HK-2 (cell line): ENCODE data around the gene CHRNB1.

Experiments
- DNase-seq: peaks from one replicate; pipeline ENCODE4 v3.0.0-alpha.2; 2018; ENCODE audit not compliant: unreplicated experiment

The CHRNB1 gene

DNA sequence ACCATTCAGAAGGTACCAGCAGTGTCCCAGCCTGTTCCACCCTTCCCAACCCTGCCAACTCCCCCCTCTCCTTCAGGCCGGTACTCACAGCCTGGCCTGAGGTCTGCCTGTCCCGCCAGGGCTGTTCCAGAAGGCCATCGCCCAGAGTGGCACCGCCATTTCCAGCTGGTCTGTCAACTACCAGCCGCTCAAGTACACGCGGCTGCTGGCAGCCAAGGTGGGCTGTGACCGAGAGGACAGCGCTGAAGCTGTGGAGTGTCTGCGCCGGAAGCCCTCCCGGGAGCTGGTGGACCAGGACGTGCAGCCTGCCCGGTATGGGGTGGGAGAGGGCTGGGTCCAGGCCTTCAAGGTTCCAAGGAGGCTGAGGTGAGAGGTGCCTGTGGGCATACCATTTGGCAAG, 30.0 kb upstream of the CHRNB1 start:
- DNase-seq = no peak

DNA sequence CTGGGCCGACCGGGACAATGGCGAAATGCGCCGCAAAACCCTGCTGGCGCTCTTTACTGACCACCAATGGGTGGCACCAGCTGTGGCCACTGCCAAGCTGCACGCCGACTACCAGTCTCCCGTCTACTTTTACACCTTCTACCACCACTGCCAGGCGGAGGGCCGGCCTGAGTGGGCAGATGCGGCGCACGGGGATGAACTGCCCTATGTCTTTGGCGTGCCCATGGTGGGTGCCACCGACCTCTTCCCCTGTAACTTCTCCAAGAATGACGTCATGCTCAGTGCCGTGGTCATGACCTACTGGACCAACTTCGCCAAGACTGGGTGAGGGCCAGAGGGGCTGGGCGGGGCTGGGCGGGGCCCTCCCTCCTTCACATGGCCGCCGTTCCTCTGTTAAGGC, 29.1 kb upstream of the CHRNB1 start:
- DNase-seq = no peak

DNA sequence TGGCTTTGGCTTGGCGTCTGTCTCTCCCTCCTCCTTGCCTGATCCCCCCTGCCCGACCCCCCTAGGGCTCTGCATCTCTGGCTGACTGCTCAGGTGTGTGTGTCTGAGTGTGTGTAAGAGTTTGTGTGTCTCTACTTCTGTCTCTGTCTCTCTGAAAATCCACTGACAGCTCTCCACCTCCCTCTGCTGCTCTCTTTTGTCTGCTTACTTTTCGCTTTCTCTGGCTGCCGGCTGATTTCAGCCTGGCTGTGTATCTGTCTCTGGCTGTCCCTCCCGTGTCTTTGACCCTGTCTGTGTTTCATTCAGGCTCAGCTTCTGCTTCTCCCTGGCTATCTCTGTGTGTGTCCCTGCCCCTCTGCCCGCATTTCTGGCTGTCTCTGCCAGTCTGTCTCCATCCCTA, 28.5 kb upstream of the CHRNB1 start:
- DNase-seq = no peak

DNA sequence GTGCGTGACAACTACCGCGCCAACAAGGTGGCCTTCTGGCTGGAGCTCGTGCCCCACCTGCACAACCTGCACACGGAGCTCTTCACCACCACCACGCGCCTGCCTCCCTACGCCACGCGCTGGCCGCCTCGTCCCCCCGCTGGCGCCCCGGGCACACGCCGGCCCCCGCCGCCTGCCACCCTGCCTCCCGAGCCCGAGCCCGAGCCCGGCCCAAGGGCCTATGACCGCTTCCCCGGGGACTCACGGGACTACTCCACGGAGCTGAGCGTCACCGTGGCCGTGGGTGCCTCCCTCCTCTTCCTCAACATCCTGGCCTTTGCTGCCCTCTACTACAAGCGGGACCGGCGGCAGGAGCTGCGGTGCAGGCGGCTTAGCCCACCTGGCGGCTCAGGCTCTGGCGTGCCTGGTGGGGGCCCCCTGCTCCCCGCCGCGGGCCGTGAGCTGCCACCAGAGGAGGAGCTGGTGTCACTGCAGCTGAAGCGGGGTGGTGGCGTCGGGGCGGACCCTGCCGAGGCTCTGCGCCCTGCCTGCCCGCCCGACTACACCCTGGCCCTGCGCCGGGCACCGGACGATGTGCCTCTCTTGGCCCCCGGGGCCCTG, 27.7 kb upstream of the CHRNB1 start:
- no peak for DNase-seq

DNA sequence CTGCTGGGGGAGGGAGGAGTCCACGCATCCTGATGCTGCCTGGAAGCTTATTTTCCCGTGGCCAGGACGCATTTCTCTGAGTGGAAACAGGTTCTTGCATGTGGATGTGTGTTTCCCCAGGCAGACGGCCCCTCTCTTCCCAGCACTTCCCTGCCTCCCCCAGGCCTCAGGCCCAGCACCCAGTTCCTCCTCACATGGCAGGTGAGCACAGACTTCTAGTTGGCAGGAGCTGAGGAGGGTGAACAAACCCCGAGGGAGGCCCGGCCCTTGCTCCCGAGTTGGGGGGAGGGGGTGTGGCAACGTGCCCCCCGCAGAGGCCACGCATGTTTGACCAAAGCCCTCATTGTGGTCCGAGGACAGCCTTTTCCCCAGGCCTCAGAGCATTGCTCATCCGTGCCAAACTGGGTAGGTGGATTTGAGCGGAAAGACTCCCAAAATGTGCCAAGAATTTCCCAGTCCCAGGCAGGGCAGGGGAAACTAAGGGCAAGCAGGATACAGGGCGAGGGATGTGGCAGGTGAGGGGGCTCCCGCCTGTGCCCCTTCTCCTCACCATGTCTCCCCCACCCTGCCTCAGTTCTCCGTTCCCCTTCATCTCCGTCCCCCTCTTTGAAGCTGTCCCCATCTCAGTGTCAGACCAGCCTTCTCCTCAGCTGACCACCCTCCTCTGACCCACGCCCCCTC, 26.2 kb upstream of the CHRNB1 start:
- DNase-seq = no peak

DNA sequence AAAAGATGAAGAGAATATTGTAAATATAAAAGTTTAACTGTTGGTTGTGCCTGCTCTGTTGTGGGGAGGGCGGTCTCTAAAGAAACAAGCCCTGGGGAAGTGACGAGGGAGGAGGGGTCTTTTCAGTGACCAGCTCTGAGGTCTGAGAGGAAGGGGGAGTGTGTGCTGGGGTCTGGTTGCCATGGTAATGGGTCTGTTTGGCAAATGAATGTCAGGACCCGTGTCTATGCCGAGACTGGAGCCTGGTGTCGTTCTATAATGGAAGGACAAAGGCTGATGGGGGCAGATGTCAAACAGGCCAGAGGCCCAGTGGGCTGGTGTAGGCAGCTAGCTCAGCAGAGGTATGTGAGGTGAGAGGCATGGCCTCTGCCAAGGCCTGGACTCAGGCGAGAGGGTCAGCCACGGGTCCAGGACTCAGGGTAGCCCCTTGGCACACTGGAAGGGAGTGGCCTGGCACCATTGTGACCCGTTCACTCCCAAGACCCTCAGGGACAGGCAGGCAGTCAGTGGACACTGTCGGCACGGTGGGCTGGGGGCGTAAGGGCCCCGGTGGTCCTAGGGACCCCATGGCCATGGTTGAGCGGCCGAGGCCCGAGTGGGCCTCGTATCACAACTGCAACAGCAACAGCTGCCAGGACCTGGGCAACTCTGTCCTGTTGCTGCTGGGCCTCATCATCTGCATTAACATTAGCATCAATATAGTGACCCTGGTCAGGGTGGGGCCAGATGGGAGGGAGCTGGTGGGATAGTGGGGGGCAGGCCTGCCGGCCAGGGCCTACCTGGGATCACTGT, 24.8 kb upstream of the CHRNB1 start, which contains the start of gene SPEM1:
Gene SPEM1 (plus strand): TSS at position 506 of the 792 bp plus-strand sequence. CDS start 61 bp downstream, at position 567.
- DNase-seq = no peak

DNA sequence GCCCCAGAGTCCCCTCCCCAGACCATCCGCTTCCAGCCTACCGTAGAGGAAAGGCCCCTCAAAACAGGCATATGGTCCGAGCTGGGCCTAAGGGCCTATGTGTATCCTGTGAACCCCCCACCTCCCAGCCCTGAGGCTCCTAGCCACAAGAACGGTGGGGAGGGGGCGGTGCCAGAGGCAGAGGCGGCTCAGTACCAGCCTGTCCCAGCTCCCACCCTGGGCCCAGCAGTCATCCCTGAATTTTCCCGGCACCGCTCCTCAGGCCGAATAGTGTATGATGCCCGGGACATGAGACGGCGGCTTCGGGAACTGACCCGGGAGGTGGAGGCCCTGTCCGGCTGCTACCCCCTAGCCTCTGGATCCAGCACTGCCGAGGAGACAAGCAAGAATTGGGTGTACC, 23.7 kb upstream of the CHRNB1 start:
- DNase-seq = no peak

DNA sequence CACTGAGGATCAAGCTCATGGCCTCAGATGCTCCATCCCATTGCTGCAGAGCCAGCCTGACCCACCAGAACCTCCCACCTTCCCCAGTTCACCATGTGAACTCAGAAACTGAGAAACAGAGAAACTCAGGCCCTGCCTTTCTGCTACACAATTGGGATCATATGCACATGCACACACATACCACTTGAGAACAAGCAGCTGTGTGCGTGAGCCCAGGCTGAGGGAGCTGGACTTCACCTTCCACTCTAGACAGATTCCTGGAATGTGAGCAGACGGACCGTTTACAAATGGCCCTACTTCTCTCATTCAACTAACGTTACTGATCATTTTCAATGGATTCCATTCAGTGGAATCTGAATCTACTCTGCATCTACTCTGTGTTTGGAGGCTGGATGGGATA, 21.2 kb upstream of the CHRNB1 start:
- DNase-seq = no peak

DNA sequence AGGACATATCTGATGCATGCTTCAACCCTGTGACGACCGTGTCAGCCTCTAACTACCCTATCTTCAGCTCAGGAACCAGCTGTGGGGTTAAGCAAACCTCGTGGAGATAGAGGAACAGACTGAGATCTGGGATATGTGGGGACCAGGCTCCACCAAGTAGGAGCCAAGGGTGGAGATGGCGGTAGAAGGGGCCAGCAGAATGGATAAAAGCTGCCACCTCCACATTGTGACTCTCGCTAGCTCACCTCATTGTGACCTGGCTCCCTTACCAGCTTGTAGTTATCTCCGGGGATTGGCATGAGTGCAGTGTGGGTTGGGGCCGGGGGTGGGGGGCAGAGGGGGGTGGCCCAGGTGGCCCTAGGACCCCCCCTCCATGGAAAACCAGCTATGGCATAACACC, 19.5 kb upstream of the CHRNB1 start, which contains the start of gene SPEM2:
Gene SPEM2 (plus strand): TSS at position 301 of the 400 bp plus-strand sequence. CDS start 73 bp downstream, at position 374.
- DNase-seq = no peak

DNA sequence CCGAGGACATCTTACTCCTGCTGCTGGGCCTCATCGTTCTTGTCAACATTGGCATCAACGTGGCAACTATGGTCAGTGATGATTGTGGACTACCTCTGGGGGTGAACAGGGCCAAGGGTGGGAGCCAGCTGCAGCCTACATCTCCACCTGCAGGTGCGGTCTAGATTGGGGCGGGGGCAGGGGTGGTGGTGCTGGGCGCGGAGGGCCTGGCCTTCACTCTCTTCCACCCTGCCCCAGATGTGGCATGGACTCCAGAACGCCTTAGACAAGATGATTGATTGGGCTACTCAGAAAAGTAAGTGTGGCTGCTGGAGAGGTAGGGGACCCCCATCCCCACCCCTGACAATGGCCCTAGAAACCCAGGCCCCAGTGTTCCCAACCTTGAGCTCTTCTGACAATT, 19.1 kb upstream of the CHRNB1 start:
- DNase-seq = no peak

DNA sequence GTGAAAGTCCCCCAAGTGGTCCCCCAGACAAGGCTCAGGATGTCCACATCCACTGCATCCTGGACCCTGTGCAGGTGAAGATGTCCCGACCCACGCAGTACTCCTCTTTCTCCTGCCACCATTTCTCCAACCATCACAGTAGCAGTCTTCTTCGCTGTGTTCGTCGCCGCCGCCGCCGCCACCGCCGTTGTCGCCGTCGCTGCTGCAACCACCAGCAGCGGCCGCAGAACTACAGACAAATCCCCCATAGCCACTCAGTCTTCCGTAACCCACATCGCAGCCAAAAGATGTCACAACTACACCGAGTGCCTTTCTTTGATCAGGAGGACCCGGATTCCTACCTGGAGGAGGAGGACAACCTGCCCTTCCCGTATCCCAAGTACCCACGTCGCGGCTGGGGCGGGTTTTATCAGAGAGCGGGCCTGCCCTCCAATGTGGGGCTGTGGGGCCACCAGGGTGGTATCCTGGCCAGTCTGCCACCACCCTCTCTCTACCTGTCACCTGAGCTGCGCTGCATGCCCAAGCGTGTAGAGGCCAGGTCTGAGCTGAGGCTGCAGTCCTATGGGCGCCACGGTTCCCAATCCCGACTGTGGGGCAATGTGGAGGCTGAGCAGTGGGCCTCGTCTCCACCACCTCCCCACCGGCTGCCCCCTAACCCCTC, 18.5 kb upstream of the CHRNB1 start:
- DNase-seq = no peak

DNA sequence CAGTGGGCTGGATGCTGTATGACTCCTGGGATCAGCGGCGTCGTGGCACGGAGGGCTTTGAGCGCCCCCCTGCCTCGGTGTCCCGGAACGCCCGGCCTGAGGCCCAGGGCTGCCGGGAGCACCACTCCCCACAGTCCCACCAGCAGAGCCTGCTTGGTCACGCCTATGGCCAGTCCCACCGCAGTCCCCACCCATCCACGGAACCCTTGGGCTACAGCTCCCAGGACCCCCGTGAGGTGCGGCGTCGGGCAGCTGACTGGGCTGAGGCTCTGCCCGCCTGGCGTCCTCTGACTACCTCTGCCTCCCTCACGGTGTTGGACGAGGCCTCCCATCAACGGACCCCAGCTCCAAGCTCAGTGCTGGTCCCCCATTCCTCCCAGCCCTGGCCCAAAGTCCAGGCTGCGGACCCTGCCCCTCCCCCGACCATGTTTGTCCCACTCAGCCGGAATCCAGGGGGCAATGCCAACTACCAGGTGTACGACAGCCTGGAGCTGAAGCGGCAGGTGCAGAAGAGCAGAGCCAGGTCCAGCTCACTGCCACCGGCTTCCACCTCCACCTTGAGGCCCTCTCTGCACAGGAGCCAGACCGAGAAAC, 17.9 kb upstream of the CHRNB1 start:
- DNase-seq = no peak

DNA sequence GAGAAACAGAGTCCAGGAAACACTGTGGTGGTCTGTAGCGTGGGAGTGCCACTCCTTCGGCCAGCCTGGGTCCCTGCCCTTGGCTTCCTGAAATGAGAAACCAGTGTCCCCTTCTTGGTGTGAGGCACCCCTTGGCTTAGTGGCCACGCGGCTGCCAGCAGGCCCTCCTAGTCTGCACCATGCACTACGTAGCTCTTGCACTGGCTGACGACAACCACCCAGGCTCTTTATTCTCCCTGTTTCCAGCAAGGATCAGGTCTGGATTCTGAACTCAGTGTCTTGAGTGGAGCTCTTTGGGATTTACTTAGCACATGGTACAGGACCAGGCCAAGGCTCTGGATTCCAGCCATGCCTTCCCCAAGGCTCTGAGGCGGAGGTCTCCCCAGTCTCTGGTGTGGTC, 17.3 kb upstream of the CHRNB1 start:
- no peak for DNase-seq

DNA sequence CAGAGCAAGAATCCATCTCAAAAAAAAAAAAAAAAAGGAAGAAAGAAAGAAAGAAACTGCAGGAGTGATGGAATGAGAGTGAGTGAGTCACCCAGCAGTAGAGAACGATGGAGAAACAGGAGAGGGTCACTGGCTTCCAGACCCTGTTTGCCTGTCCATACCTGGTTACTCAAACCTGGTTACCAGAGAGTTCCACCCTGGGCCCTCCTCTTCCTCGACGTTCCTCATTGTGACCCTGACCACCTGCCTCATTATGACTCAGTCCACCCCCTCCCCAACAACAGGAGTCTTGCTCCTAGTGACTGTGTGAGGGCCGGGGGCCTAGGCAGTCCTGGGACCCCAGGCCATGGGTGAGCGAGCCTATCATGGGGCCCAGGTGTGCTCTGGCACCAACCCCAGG, 16.3 kb upstream of the CHRNB1 start, which contains the start of gene SPEM3:
Gene SPEM3 (plus strand): TSS at position 301 of the 400 bp plus-strand sequence. CDS start 46 bp downstream, at position 347.
- DNase-seq = no peak

DNA sequence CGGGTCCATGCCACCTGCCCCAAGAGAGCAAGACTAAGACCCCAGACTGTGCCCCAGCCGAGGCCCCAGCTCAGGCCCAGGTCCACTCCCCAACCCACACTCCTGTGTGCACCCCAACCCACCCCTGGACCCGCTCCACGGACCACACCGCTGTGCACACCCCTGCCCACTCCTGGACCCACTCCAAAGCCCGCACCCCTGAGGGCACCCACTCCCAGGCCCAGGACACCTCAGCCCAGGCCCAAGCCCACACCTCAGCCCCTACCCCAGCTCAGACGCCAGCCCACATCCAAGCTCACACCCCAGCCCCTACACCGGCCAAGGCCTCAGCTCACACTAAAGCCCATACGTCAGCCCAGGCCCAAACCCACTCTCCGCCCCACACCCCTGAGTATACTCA, 15.1 kb upstream of the CHRNB1 start:
- DNase-seq = no peak

DNA sequence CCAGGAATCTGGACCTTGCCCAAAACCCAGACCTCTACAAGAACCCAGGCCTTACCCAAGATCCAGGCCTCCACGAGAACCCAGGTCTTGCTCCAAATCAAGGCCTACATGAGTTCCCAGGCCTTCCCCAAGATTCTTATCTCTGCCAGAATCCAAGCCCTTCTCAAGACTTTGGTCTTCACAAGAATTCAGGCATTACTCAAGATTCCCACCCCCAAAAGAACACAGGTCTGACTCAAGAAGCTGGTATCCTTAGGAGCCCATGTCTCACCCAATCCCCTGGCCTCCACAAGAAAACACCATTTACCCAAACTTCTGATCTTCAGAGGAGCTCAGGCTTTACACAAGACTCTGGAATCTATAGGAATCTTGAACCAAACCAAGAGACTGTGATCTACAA, 13.6 kb upstream of the CHRNB1 start:
- no peak for DNase-seq

DNA sequence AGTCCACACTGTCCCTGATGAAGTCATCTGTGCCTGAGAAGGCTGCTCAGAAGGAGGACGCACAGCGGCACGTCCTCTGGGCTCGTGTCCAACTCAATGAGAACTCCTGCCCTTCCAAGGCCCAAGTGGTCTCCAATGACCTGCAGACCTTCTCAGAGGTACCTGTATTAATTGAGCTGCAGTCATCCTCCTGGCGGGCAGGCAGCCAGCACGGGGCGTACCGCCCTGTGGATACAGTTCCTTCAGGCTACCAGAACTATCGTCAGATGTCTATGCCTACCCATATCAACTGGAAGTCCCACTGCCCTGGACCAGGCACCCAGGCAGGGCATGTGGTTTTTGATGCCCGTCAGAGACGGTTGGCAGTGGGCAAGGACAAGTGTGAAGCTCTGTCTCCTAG, 12.6 kb upstream of the CHRNB1 start:
- DNase-seq = no peak

DNA sequence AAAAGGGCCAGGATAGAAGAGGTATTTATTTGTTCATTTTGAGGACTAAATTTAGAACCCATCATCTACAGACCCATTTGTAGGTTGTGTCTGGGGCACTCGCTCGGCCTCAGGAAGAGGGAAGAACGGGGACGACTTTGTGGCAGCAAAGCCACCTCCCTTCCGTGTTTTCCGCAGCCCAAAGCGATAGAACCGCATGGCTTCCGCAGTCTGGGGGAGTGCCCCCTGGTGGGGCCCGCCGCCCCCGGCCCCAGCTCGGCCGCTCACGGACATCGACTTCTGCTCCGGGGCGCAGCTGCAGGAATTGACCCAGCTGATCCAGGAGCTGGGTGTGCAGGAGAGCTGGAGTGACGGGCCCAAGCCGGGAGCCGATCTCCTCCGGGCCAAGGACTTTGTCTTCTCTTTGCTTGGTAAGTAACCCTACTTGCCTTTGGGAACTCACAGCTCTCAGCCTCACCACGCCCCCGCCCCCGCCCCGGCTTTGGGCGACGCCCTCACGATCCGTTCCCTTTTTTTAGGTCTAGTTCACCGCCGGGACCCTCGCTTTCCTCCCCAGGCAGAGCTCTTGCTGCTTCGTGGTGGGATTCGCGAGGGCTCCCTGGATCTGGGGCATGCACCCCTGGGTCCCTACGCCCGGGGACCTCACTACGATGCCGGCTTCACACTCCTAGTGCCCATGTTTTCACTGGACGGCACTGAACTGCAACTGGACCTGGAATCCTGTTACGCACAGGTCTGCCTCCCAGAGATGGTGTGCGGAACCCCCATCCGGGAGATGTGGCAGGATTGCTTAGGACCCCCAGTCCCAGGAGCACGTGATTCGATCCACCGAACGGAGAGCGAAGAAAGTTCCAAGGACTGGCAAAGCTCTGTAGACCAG, 8.9 kb upstream of the CHRNB1 start:
- peak; percentile 68 for DNase-seq

DNA sequence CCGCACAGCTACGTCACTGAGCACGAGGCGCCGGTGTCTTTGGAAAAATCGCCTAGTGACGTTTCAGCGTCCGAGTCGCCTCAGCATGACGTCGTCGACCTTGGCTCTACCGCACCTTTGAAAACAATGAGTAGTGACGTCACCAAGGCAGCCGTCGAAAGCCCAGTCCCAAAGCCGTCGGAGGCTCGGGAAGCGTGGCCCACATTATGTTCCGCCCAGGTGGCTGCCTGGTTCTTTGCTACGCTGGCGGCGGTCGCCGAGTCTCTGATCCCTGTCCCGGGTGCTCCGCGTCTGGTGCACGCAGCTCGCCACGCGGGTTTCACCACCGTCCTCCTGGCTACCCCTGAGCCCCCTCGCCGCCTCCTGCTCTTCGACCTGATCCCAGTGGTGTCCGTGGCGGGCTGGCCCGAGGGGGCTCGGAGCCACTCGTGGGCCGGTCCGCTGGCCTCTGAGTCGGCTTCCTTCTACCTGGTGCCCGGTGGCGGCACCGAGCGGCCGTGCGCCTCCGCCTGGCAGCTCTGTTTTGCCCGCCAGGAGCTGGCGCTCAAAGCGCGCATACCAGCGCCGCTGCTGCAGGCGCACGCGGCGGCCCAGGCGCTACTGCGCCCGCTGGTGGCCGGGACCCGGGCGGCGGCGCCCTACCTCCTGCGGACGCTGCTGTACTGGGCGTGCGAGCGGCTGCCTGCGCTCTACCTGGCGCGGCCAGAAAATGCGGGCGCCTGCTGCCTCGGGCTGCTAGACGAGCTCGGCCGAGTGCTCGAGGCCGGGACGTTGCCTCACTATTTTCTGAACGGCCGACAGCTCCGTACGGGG, 8.1 kb upstream of the CHRNB1 start:
- DNase-seq = peak; percentile 73

DNA sequence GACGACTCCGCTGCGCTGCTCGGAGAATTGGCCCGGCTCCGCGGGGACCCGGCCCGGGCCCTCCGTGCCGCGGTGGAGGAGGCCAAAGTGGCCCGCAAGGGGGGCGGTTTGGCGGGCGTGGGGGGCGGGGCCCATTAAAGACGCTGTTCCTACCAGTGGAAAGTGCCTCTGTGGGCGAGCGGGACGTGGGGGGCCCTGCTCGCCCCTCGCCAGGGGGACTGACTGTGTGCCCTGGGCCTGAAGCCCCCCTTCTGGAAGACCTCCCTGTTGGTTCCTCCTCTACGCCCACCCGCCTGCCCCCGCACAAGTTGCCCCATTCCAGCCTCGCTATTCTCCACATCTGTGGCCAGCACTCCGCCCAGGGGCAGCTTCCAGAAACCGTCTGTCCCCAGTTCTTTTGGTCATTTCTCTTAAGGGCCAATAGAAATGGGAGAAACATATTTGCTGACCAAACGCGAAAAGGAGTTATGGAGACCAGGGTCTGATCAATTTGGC, 7.4 kb upstream of the CHRNB1 start:
- DNase-seq = no peak
